ENCODE measurements around the gene HSF5.

- TF ChIP-seq CTCF (IDR thresholded peaks at IDR 0.05) = no peak
- TF ChIP-seq EZH2 (IDR thresholded peaks at IDR 0.05; ENCODE audit: borderline replicate concordance, insufficient read depth, low read depth, low read length, poor library complexity, severe bottlenecking) = no peak
Measured at GRCh38 chr17:58513965-58514769, 26.0 kb upstream of the HSF5 start, which contains the start of gene MTMR4.
